Measurements from ENCODE around the gene TSSK6. TPM values are rescaled to one million over a fixed set of nuclear protein-coding genes. Genes with fewer than 3 reads are reported as not detected.

Gene TSSK6
- total and polyA plus RNA-seq, 10 of the 15 experiments (the other 5 are each of a cell fraction or from before 2014, with no cell fraction given), result 0.06 to 3.6 (median 0.98) TPM; not detected in 2

DNA sequence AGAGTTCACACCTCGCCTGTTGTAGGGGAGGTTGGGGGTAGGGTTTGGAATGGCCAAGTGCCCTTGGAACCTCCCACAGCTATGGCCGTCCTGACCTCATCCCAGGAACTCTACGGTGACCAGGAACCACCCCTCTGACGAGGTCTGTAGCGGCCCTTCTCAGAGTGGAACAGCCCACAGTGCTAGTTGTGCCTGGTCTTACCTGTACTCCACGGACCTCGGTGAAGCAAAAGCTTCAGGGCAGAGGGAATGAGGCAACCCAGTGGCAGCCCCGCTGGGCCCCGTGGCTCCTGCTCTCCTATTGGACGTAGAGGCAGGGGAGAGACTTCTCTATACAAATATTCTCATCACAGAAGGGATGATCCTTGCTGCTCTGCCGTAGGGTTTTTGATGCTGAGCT lies 7.1 kb downstream of the TSSK6 start:
- WGBS (ENCODE audit: insufficient coverage, insufficient replicate concordance, low lambda C conversion rate, missing lambda C conversion rate), result 98% methylated on average over 11 of the region's 11 CpGs
- H3K79me2 ChIP-seq (ENCODE audit: control insufficient read depth, insufficient read depth, low read length), result no peaks in the 10 kb centered on the region
- ChIA-PET CTCF (interaction anchor here (1.0 kb wide), 1 partner anchor 147 kb away, joined by 3 read pairs; no protein-coding TSS in a partner anchor), SMC1A (ENCODE audit: uncharacterized antibody, unreplicated experiment) (no interaction called here), RAD21 (ENCODE audit: unreplicated experiment) (no interaction called here), POLR2A (no interaction called here)
- H4K20me1 ChIP-seq (ENCODE audit: control insufficient read depth, insufficient read depth), result no peaks in the 10 kb centered on the region
- no TSS peak for BruUV-seq (replicated peaks)
- peaks cover 9 to 19% of the 10 kb centered on the region in 2 experiments for H3K36me3 ChIP-seq (ENCODE audit: control insufficient read depth in 2 of 2, insufficient read depth in 2 of 2, low read length in 1 of 2)
- H3K9ac ChIP-seq (ENCODE audit: control insufficient read depth, insufficient read depth, low read length), result no peak overlapping the region
- H3K27me3 ChIP-seq (replicated peaks in 1 of 2; ENCODE audit: control insufficient read depth in 2 of 2, insufficient read depth in 2 of 2, low read length in 1 of 2), result no peaks in the 10 kb centered on the region
- H3K9me3 ChIP-seq (replicated peaks; ENCODE audit: control insufficient read depth, insufficient read depth, low read length), result no peaks in the 10 kb centered on the region
- ATAC-seq, result no peak
- DNase-seq (ENCODE audit: low read depth, low spot score), result no peak
- no peak overlapping the region for H2AFZ ChIP-seq (ENCODE audit: control insufficient read depth, low read depth, low read length)
- no peak for FAIRE-seq
- intact Hi-C loops (cut with micrococcal nuclease; ENCODE audit: unreplicated experiment) (no loop called here), in situ Hi-C loops (cut with MboI) (no loop called here)
- no peaks in the 10 kb centered on the region for H3K4me1 ChIP-seq (ENCODE audit: control insufficient read depth, insufficient read depth, low read length)
- TF ChIP-seq YY1 (IDR thresholded peaks at IDR 0.05; ENCODE audit: low read depth, low read length), result no peak
- TF ChIP-seq PAX5 (IDR thresholded peaks at IDR 0.05; ENCODE audit: borderline replicate concordance, low read depth, low read length), result no peak
- peak; percentile 42; the same call in 1 of the 2 replicates for TF ChIP-seq POLR2A (IDR thresholded peaks at IDR 0.05; ENCODE audit: low read depth, low read length)
- H3K4me3 ChIP-seq, result no peak overlapping the region
- no peak overlapping the region for H3K27ac ChIP-seq (ENCODE audit: control insufficient read depth, insufficient read depth)
- H3K4me2 ChIP-seq (ENCODE audit: control insufficient read depth, insufficient read depth), result no peak overlapping the region

GRCh38 chr19:19507354-19507753 lies 8.0 kb downstream of the TSSK6 start:
- H3K79me2 ChIP-seq (ENCODE audit: control insufficient read depth, insufficient read depth, low read length), result no peaks in the 10 kb centered on the region
- intact Hi-C loops (cut with micrococcal nuclease; ENCODE audit: unreplicated experiment), result no loop called here
- H4K20me1 ChIP-seq (ENCODE audit: control insufficient read depth, insufficient read depth), result no peaks in the 10 kb centered on the region
- H2AFZ ChIP-seq (ENCODE audit: control insufficient read depth, low read depth, low read length), result no peak overlapping the region
- WGBS (ENCODE audit: insufficient coverage, insufficient replicate concordance, low lambda C conversion rate, missing lambda C conversion rate), result 99% methylated on average over 7 of the region's 8 CpGs
- DNase-seq (ENCODE audit: low read depth, low spot score) (no peak), ATAC-seq (no peak), FAIRE-seq (no peak)
- CTCF ChIA-PET, result no interaction called here
- no peaks in the 10 kb centered on the region for H3K27me3 ChIP-seq (replicated peaks in 1 of 2; ENCODE audit: control insufficient read depth in 2 of 2, insufficient read depth in 2 of 2, low read length in 1 of 2)
- H3K9ac ChIP-seq (ENCODE audit: control insufficient read depth, insufficient read depth, low read length), result no peak overlapping the region
- BruUV-seq (replicated peaks), result no TSS peak
- no peak overlapping the region for H3K4me2 ChIP-seq (ENCODE audit: control insufficient read depth, insufficient read depth)
- SMC1A ChIA-PET (ENCODE audit: uncharacterized antibody, unreplicated experiment), result no interaction called here
- H3K27ac ChIP-seq (ENCODE audit: control insufficient read depth, insufficient read depth), result no peak overlapping the region
- RAD21 ChIA-PET (ENCODE audit: unreplicated experiment), result no interaction called here
- no peak overlapping the region for H3K4me3 ChIP-seq
- TF ChIP-seq RB1 (IDR thresholded peaks at IDR 0.05; ENCODE audit: borderline replicate concordance) (no peak), TAF1 (IDR thresholded peaks at IDR 0.05; ENCODE audit: borderline replicate concordance, low read depth, low read length) (no peak)
- TF ChIP-seq, protein P1, sequence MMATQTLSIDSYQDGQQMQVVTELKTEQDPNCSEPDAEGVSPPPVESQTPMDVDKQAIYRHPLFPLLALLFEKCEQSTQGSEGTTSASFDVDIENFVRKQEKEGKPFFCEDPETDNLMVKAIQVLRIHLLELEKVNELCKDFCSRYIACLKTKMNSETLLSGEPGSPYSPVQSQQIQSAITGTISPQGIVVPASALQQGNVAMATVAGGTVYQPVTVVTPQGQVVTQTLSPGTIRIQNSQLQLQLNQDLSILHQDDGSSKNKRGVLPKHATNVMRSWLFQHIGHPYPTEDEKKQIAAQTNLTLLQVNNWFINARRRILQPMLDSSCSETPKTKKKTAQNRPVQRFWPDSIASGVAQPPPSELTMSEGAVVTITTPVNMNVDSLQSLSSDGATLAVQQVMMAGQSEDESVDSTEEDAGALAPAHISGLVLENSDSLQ (IDR thresholded peaks at IDR 0.05), result no peak
- H3K36me3 ChIP-seq (ENCODE audit: control insufficient read depth in 2 of 2, insufficient read depth in 2 of 2, low read length in 1 of 2), result peaks cover 15 to 21% of the 10 kb centered on the region in 2 experiments
- in situ Hi-C loops (cut with MboI), result no loop called here
- H3K4me1 ChIP-seq (ENCODE audit: control insufficient read depth, insufficient read depth, low read length), result no peaks in the 10 kb centered on the region
- POLR2A ChIA-PET, result no interaction called here
- no peaks in the 10 kb centered on the region for H3K9me3 ChIP-seq (replicated peaks; ENCODE audit: control insufficient read depth, insufficient read depth, low read length)

All from GM12878 (cell line).